Measurements from ENCODE around the gene TNFSF10. TPM values are rescaled to one million over a fixed set of nuclear protein-coding genes. Genes with fewer than 3 reads are reported as not detected.

Gene TNFSF10
- total RNA-seq, 4 donors from 2014 or later: 56.7 to 88.7 (median 66.3) TPM

- no peak overlapping the region for H3K4me3 ChIP-seq
- TF ChIP-seq POLR2AphosphoS5 (IDR thresholded peaks at IDR 0.05): no peak
- no peak for TF ChIP-seq EP300 (IDR thresholded peaks at IDR 0.05)
- no peak for TF ChIP-seq CTCF (IDR thresholded peaks at IDR 0.05)
- TF ChIP-seq POLR2A (IDR thresholded peaks at IDR 0.05): no peak
- H3K27me3 ChIP-seq: no peaks in the 10 kb centered on the region
- H3K9me3 ChIP-seq: no peaks in the 10 kb centered on the region
- WGBS: 93% methylated on average over 1 of the region's 1 CpG
- DNase-seq (ENCODE audit: low spot score in 2 of 2): no peak
- no peaks in the 10 kb centered on the region for H3K36me3 ChIP-seq
- peaks cover 22% of the 10 kb centered on the region for H3K4me1 ChIP-seq
- peak overlapping the region; percentile 58 for H3K27ac ChIP-seq
Measured at GRCh38 chr3:172536505-172536904, 13.3 kb upstream of the TNFSF10 start.

- no peak for TF ChIP-seq POLR2AphosphoS5 (IDR thresholded peaks at IDR 0.05)
- no peak for TF ChIP-seq EP300 (IDR thresholded peaks at IDR 0.05)
- TF ChIP-seq CTCF (IDR thresholded peaks at IDR 0.05): no peak
- no peak for TF ChIP-seq POLR2A (IDR thresholded peaks at IDR 0.05)
- H3K4me1 ChIP-seq: no peaks in the 10 kb centered on the region
- WGBS: 71% methylated on average over 2 of the region's 2 CpGs
- H3K4me3 ChIP-seq: no peak overlapping the region
- H3K9me3 ChIP-seq: no peaks in the 10 kb centered on the region
- H3K27ac ChIP-seq: no peak overlapping the region
- DNase-seq (ENCODE audit: low spot score in 2 of 2): no peak
- H3K27me3 ChIP-seq: no peaks in the 10 kb centered on the region
- no peaks in the 10 kb centered on the region for H3K36me3 ChIP-seq
Measured at GRCh38 chr3:172530566-172530965, 7.3 kb upstream of the TNFSF10 start.

GRCh38 chr3:172530101-172530561, 6.9 kb upstream of the TNFSF10 start:
- Histone ChIP-seq H3K27me3 (no peaks in the 10 kb centered on the region), H3K36me3 (no peaks in the 10 kb centered on the region), H3K9me3 (no peaks in the 10 kb centered on the region), H3K27ac (no peak overlapping the region), H3K4me3 (no peak overlapping the region), H3K4me1 (no peaks in the 10 kb centered on the region)
- DNase-seq (ENCODE audit: low spot score in 2 of 2): no peak
- TF ChIP-seq CTCF (IDR thresholded peaks at IDR 0.05) (no peak), EP300 (IDR thresholded peaks at IDR 0.05) (no peak), POLR2AphosphoS5 (IDR thresholded peaks at IDR 0.05) (no peak), POLR2A (IDR thresholded peaks at IDR 0.05) (no peak)
- WGBS: 78% methylated on average over 2 of the region's 2 CpGs

GRCh38 chr3:172528677-172529076, 5.4 kb upstream of the TNFSF10 start:
- WGBS: 100% methylated on average over 3 of the region's 3 CpGs

GRCh38 chr3:172527306-172527705, 4.1 kb upstream of the TNFSF10 start:
- no peak for DNase-seq (ENCODE audit: low spot score in 2 of 2)
- TF ChIP-seq POLR2AphosphoS5 (IDR thresholded peaks at IDR 0.05) (no peak), CTCF (IDR thresholded peaks at IDR 0.05) (no peak), POLR2A (IDR thresholded peaks at IDR 0.05) (no peak), EP300 (IDR thresholded peaks at IDR 0.05) (no peak)
- Histone ChIP-seq H3K9me3 (no peaks in the 10 kb centered on the region), H3K4me1 (peaks cover 8% of the 10 kb centered on the region), H3K27ac (no peak overlapping the region), H3K4me3 (no peak overlapping the region), H3K36me3 (no peaks in the 10 kb centered on the region), H3K27me3 (no peaks in the 10 kb centered on the region)
- WGBS: 95% methylated on average over 2 of the region's 2 CpGs

More at GRCh38 chr3:172528677-172529076, 5.4 kb upstream of the TNFSF10 start:
- no peaks in the 10 kb centered on the region for H3K27me3 ChIP-seq
- no peak for DNase-seq (ENCODE audit: low spot score in 2 of 2)
- no peaks in the 10 kb centered on the region for H3K9me3 ChIP-seq
- peaks cover 5% of the 10 kb centered on the region for H3K4me1 ChIP-seq
- no peaks in the 10 kb centered on the region for H3K36me3 ChIP-seq
- no peak for TF ChIP-seq POLR2A (IDR thresholded peaks at IDR 0.05)
- H3K4me3 ChIP-seq: no peak overlapping the region
- H3K27ac ChIP-seq: no peak overlapping the region

GRCh38 chr3:172525116-172525613, 1.9 kb upstream of the TNFSF10 start:
- peaks cover 23% of the 10 kb centered on the region for H3K4me1 ChIP-seq
- H3K36me3 ChIP-seq: no peaks in the 10 kb centered on the region
- H3K27ac ChIP-seq: no peak overlapping the region
- no peak overlapping the region for H3K4me3 ChIP-seq
- WGBS: 89% methylated on average over 18 of the region's 18 CpGs
- TF ChIP-seq POLR2A (IDR thresholded peaks at IDR 0.05) (no peak), EP300 (IDR thresholded peaks at IDR 0.05) (no peak), CTCF (IDR thresholded peaks at IDR 0.05) (no peak), POLR2AphosphoS5 (IDR thresholded peaks at IDR 0.05) (no peak)
- H3K9me3 ChIP-seq: no peaks in the 10 kb centered on the region
- H3K27me3 ChIP-seq: no peaks in the 10 kb centered on the region
- no peak for DNase-seq (ENCODE audit: low spot score in 2 of 2)
